Measurements from ENCODE around the gene MYO1D.

DNA sequence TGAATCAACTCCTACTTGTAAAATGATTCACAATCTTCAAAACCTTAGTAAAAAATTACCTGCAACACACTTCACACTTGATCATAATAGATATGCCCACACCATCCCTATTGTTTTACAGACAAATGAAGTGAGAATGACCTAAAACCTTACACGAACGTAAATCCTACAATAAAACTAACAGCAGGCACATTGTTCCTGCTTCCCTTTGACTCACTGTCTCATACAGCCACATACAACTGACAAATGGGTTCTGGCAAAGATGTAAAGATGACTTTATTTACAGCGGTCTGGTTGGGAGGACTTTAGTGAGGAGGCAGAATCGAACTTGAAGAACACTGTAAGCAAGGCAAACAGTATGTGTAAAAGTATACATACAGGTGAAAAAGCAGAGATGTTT lies 188.7 kb downstream of the MYO1D start:
- TF ChIP-seq EZH2 (IDR thresholded peaks at IDR 0.05; ENCODE audit: borderline replicate concordance, low read depth, low read length, severe bottlenecking) = no peak
- TF ChIP-seq JUN (IDR thresholded peaks at IDR 0.05; ENCODE audit: borderline replicate concordance, insufficient read depth, insufficient read length, low read depth) = no peak
